SKM-1 treated with dmso at 0.1 percent for 144 hours (cell line): ENCODE measurements around the gene METTL14.

Experiments
- DNase-seq: peaks from one replicate; lab custom pipeline; 2025; ENCODE audit not compliant: unreplicated experiment; lab: John Stamatoyannopoulos, UW

The METTL14 gene

DNA sequence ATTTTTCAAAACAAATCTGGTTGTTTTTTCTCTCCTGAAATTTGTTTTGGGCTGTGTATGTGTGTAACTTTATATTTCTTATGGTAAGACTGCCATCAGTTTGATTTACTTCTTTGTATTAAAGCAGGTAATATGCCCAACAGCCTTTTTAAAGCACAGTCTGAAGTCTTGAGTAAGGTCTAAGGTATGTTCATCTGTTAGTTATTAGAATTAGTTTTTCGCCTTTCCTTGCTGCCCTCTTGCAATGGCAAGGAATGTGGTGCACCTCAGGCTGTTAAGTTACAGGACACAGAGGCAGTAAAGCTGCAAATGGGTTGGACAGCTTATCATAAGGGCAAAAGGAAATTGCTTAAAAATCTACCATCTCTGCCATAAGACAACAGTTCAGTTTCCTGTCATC lies 71.8 kb downstream of the METTL14 start:
- DNase-seq: no peak

DNA sequence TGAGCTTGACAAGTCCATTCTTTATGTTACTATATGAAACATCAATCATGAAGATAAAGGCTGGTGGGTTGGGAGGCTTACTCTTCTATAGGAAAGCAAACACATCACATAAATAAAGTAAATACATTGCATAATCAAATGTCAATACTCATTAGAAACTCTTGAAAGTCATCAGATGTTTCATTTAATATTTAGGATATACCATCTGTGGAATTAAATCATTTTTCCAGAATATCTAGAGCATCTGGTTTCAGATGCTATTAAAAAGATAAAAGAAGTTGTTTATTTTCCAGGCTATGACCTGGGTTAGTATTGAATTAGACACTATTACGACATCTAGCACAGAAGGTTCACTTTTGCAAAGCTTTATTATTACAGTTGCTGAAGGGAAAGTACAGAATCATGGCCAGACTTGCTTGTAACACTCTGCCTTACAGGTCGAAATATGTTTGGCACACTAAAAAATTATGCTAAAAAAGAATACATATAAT lies 72.6 kb downstream of the METTL14 start:
- DNase-seq: no peak

- no peak for DNase-seq
These were observed 73.1 kb downstream of the METTL14 start for GRCh38 chr4:118758293-118758692.

DNA sequence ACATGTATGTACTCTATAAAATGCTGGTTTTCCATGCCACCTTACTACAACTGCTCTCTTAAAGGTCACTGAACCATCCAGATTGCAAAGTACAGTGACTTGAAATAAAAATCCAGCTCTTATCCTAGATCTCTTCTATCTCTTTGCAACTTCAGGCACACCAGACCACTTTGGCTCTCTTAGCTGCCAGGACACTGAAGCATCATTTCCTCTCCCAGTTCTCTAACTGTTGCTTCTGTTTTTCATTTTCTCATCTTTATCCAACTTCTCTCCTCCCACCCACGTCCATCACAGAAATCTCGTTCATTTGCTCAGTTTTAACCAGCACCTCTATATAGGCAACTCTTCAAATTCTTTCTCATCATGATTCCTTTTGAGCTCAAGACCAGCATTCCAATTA lies 74.3 kb downstream of the METTL14 start:
- no peak for DNase-seq

GRCh38 chr4:118760092-118760491 lies 74.9 kb downstream of the METTL14 start:
- DNase-seq: no peak

DNA sequence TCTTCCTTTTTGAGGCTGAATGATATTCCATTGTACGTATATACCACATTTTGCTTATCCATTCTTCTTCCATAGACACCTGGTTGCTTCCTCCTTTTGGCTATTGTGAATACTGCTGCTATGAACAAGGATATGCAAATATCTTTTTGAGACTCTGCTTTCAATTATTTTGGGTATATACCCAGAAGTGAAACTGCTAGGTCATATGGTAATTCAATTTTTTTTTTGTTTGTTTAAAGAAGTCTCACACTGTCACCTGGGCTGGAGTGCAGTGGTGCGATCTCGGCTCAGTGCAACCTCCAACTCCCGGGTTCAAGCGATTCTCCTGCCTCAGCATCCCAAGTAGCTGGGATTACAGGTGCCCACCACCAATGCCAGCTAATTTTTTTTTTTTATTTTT lies 75.3 kb downstream of the METTL14 start:
- no peak for DNase-seq

DNA sequence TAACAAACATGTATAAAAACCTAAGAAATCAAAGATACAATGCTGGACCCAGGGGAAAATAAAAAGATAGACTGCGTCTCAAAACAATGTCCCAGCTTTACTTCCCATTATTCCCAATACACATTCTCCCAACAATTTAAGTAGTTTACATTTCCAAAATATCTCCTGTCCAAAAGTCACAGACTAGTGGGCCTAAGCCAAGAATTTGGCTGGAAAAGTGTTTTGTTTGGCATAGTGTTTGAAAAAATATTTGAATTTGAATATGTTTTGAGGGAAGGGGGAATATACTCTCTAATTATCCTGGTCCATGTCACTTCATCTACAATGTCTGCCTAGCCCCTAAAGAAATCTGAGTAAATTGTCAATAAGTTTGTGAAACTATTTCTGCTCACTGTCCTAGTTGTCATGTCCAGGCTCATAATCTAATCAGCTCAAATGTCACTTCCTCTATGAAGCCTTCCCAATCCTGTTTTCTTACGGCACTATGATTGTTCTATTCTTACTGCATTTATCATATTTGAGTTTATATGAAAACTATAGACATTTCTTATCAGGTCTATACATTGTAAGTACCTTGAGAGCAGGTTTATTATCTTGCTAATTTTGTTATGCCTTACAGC lies 76.3 kb downstream of the METTL14 start:
- no peak for DNase-seq

DNA sequence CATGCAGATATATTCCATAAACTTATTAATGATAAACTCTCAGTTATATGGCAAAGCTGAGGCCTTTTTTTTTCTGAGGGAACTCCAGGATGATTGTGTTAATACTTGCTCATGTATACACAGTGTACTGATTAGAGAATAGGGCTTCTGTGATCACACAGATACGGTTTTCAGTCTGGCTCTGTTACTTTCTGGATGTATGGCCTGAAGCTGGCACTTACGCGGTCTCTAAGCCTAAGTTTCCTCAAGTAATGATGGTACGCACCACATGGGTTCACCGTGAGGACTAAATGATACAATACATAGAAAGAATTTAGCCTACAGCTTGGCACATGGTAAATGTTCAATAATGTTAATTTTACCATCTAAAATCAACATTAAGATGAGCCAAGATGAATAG lies 77.0 kb downstream of the METTL14 start:
- no peak for DNase-seq

DNA sequence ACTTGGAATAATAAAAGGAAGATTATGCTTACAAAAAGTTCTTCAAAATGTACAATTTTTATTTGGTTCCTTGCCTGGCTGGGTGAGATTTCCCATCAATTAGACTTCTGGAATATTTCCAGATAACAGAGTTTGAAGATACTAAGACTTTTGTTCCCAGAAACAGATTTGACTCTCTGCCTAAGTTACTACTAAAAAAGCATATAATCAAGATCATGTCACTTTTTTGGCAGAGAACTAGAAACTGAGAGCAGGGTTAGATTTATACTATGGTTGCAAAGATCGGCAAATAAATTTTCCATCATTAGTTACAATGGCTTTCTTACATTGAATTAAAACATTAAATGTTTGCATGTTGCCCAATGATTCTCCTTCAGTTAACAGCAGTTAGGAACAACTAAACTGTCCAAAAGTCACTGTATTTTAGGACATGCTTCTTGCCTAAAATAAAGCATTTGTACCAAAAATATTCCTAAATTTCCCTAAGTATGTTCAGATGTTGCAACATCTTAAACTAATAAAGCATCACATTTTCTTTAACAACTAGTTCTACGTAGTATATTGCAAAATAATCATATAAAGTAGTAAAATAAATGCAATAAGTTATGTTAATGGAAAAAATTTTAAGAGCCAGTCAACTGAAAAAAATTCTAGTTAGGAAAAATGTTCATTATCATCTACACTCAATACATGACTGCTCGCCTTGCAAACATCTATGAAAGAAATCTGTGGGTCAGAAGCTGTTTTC lies 77.7 kb downstream of the METTL14 start:
- DNase-seq: no peak
